Subcutaneous adipose tissue (tissue), 4 donors: ENCODE data around the gene DDR1. TPM values are rescaled to one million over a fixed set of nuclear protein-coding genes. Genes with fewer than 3 reads are reported as not detected.

Source experiments
- small RNA-seq: library from RNA; depleted of rRNA; stranded (forward); fragments of <200 nt; gene quantifications from one replicate; pipeline ENCODE3, GENCODE V24; 2016
- total RNA-seq, 4 donors: library from RNA; depleted of rRNA; stranded (reverse); fragments of >200 nt; gene quantifications; one replicate each; pipeline ENCODE4 v1.1.0, GENCODE V29; 2016
- TF ChIP-seq, protein P1 (sequence below): fragments of 450-650 bp; IDR thresholded peaks from one replicate; pipeline ENCODE4 v1.5.1; 2016; ENCODE audit warnings: low read depth, mild to moderate bottlenecking, control low read depth, antibody characterized with exemption, moderate library complexity

Gene DDR1
- total RNA-seq, 4 donors from 2014 or later = 14.3 to 62.0 (median 27.8) TPM

DNA sequence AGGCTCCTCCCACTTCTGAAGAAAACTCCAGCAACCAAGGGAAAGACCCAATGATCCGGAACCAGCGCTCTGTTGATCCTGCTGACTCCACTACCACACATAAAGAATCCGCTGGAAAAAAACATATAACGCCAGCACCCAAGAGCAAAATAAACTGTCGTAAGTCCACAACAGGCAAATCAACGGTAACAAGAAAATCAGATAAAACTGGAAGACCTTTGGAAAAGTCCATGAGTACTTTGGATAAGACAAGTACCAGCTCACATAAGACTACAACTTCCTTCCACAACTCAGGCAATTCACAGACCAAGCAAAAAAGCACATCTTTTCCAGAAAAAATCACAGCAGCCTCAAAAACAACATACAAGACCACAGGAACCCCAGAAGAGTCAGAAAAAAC, 64.5 kb downstream of the DDR1 start:
- TF ChIP-seq, protein P1, sequence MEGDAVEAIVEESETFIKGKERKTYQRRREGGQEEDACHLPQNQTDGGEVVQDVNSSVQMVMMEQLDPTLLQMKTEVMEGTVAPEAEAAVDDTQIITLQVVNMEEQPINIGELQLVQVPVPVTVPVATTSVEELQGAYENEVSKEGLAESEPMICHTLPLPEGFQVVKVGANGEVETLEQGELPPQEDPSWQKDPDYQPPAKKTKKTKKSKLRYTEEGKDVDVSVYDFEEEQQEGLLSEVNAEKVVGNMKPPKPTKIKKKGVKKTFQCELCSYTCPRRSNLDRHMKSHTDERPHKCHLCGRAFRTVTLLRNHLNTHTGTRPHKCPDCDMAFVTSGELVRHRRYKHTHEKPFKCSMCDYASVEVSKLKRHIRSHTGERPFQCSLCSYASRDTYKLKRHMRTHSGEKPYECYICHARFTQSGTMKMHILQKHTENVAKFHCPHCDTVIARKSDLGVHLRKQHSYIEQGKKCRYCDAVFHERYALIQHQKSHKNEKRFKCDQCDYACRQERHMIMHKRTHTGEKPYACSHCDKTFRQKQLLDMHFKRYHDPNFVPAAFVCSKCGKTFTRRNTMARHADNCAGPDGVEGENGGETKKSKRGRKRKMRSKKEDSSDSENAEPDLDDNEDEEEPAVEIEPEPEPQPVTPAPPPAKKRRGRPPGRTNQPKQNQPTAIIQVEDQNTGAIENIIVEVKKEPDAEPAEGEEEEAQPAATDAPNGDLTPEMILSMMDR = no peak

Small RNA genes lying within 50 kb of the gene (small RNA-seq; reads per million reads assigned to genes)
- 0.49 reads per million for gene RF00019

Other genes starting within 250 kb of the DDR1 start
- 1 to 10 TPM; 3.7 to 9.4 (median 8.9) TPM for gene C6orf136, start 237.4 kb upstream of the DDR1 start, total RNA-seq
- gene DHX16, start 211.5 kb upstream of the DDR1 start, total RNA-seq = 10 to 100 TPM; 16.0 to 34.5 (median 22.5) TPM
- gene PPP1R18, start 197.9 kb upstream of the DDR1 start, total RNA-seq = 10 to 100 TPM; 29.2 to 43.9 (median 40.0) TPM
- gene NRM, start 193.5 kb upstream of the DDR1 start, total RNA-seq = 1 to 10 TPM; 2.0 to 4.2 (median 3.6) TPM
- gene MDC1, start 167.2 kb upstream of the DDR1 start, total RNA-seq = 10 to 100 TPM in 3 of 4 donors, 1 to 10 TPM in 1; 7.0 to 13.2 (median 10.4) TPM
- 100 to 1,000 TPM; 166 to 277 (median 220) TPM for gene TUBB, start 164.2 kb upstream of the DDR1 start, total RNA-seq
- gene FLOT1, start 141.8 kb upstream of the DDR1 start, total RNA-seq = 100 to 1,000 TPM in 3 of 4 donors, 10 to 100 TPM in 1; 66.8 to 121 (median 105) TPM
- 1 to 10 TPM; 1.8 to 7.3 (median 3.3) TPM for gene IER3, start 140.0 kb upstream of the DDR1 start, total RNA-seq
- 10 to 100 TPM in 1 of 4 donors, 1 to 10 TPM in 3; 7.3 to 19.2 (median 8.3) TPM for gene GTF2H4, start 23.7 kb downstream of the DDR1 start, total RNA-seq
- 10 to 100 TPM in 2 of 4 donors, 1 to 10 TPM in 2; 9.1 to 40.3 (median 10.8) TPM for gene VARS2, start 29.7 kb downstream of the DDR1 start, total RNA-seq
- gene SFTA2, start 47.7 kb downstream of the DDR1 start, total RNA-seq = not detected
- gene MUCL3, start 56.5 kb downstream of the DDR1 start, total RNA-seq = not detected
- gene MUC21, start 99.2 kb downstream of the DDR1 start, total RNA-seq = not detected
- gene MUC22, start 126.0 kb downstream of the DDR1 start, total RNA-seq = not detected
- not detected for gene C6orf15, start 228.1 kb downstream of the DDR1 start, total RNA-seq
- gene PSORS1C1, start 230.3 kb downstream of the DDR1 start, total RNA-seq = under 1 TPM; 0.33 to 0.94 (median 0.50) TPM
- gene CDSN, start 235.9 kb downstream of the DDR1 start, total RNA-seq = not detected